HepG2 (cell line): Measurements from ENCODE around the gene SLC34A3. TPM values are rescaled to one million over a fixed set of nuclear protein-coding genes. Genes with fewer than 3 reads are reported as not detected.

Source experiments
- ATAC-seq: fragments of 200-7000 bp; cut with Tn5 transposase; 3 replicates; pipeline ENCODE4 v1.9.1; 2020; ENCODE audit warnings: mild to moderate bottlenecking, moderate library complexity
- BruUV-seq: library from RNA; stranded (reverse); fragments of 400-500 nt; replicated peaks from 2 replicates; lab custom pipeline; 2021; lab: Mats Ljungman, UMichigan
- CTCF ChIA-PET: fragments of 300-600 bp; formaldehyde crosslinking; extraction: SDS; loops from one replicate; lab custom pipeline; 2021; ENCODE audit warnings: low total read pairs, inconsistent platforms, low intra/inter-chr PET ratio; lab: Yijun Ruan, JAX
- POLR2A ChIA-PET: fragments of 350-600 bp; sonication (Branson Sonifier 250); formaldehyde crosslinking; loops from one replicate; lab custom pipeline; 2020; ENCODE audit warnings: antibody characterized with exemption, inconsistent platforms; lab: Yijun Ruan, JAX
- DNase-seq: peaks from one replicate; pipeline ENCODE4 v3.0.0-alpha.2; 2015; ENCODE audit warnings: low spot score
- FAIRE-seq: peaks from 3 replicates; lab custom pipeline; 2011; peaks lifted over from hg19 to GRCh38; lab: Jason Lieb, UNC
- H2AFZ ChIP-seq: one replicate; pipeline ENCODE4 v1.6.1; 2011; ENCODE audit warnings: low read length, inconsistent platforms
- H3K27ac ChIP-seq: fragments of 300-600 bp; 3 replicates; pipeline ENCODE4 v1.8.0; 2011; ENCODE audit warnings: mixed run types, mild to moderate bottlenecking, mixed read lengths, low read length, inconsistent platforms; ENCODE audit not compliant: insufficient read depth; ENCODE audit errors: extremely low read length
- H3K27me3 ChIP-seq, 2 experiments: fragments of 200-600 bp in 1 of 2; 2 replicates in 1 of 2; 3 replicates in 1 of 2; pipeline versions ENCODE4 v1.6.0 to v1.8.0; 2011; ENCODE audit warnings: low read length in 2 of 2, mild to moderate bottlenecking in 2 of 2, moderate library complexity in 2 of 2, inconsistent platforms in 1 of 2; ENCODE audit not compliant: insufficient read depth in 2 of 2, control insufficient read depth in 1 of 2
- H3K36me3 ChIP-seq, 2 experiments: fragments of 200-600 bp in 1 of 2; replicated peaks in 1 of 2; 2 replicates in 1 of 2; 3 replicates in 1 of 2; pipeline versions ENCODE4 v1.5.1 to v1.8.0; 2011; ENCODE audit warnings: low read length in 2 of 2, inconsistent platforms in 1 of 2; ENCODE audit not compliant: insufficient read depth in 2 of 2, control insufficient read depth in 1 of 2
- H3K4me1 ChIP-seq: 2 replicates; pipeline ENCODE4 v1.5.1; 2012; ENCODE audit warnings: low read length, inconsistent platforms; ENCODE audit not compliant: insufficient read depth
- H3K4me2 ChIP-seq: 2 replicates; pipeline ENCODE4 v1.6.0; 2011; ENCODE audit warnings: low read depth, low read length, inconsistent platforms
- H3K4me3 ChIP-seq, 3 experiments: fragments of 200-600 bp in 1 of 3; sonication (generic), shearing (Covaris generic) in 1 of 3; replicated peaks in 1 of 3; 2 replicates each; pipeline ENCODE4 v1.5.1; 2011 to 2016; ENCODE audit warnings: low read length in 3 of 3, inconsistent platforms in 2 of 3, low read depth in 2 of 3, mild to moderate bottlenecking in 2 of 3, control low read depth in 1 of 3, mixed read lengths in 1 of 3; ENCODE audit not compliant: insufficient read depth in 1 of 3
- H3K79me2 ChIP-seq: one replicate; pipeline ENCODE4 v1.6.1; 2011; ENCODE audit warnings: low read length, inconsistent platforms; ENCODE audit not compliant: insufficient read depth
- H3K9ac ChIP-seq: 2 replicates; pipeline ENCODE4 v1.6.0; 2011; ENCODE audit warnings: mild to moderate bottlenecking, low read depth, low read length, inconsistent platforms; ENCODE audit not compliant: insufficient read depth
- H3K9me3 ChIP-seq: 2 replicates; pipeline ENCODE4 v1.5.1; 2012; ENCODE audit warnings: mild to moderate bottlenecking, low read length
- H4K20me1 ChIP-seq: 2 replicates; pipeline ENCODE4 v1.6.0; 2011; ENCODE audit warnings: inconsistent platforms, mild to moderate bottlenecking, low read length, moderate library complexity; ENCODE audit not compliant: insufficient read depth
- AKAP8 ChIP-seq: sonication (generic); formaldehyde crosslinking; IDR thresholded peaks from 2 replicates; pipeline ENCODE4 v1.5.1; 2020; ENCODE audit warnings: mild to moderate bottlenecking, missing genetic modification reagents
- CTCF ChIP-seq: sonication (generic); formaldehyde crosslinking; IDR thresholded peaks from 2 replicates; pipeline ENCODE4 v1.5.0; 2020; ENCODE audit warnings: mild to moderate bottlenecking, missing genetic modification reagents, moderate library complexity
- KLF11 ChIP-seq: IDR thresholded peaks from 2 replicates; pipeline ENCODE4 v1.6.1; 2016; ENCODE audit warnings: missing compliant biosample characterization
- NONO ChIP-seq, 2 experiments: fragments of 450-650 bp in 1 of 2; sonication (generic) in 1 of 2; formaldehyde crosslinking in 1 of 2; IDR thresholded peaks in 1 of 2; conservative IDR thresholded peaks in 1 of 2; 2 replicates each; pipeline versions ENCODE4 v1.6.1 to v1.8.0; 2017 to 2022; ENCODE audit warnings: mild to moderate bottlenecking in 1 of 2, missing genetic modification reagents in 1 of 2, moderate library complexity in 1 of 2
- STAG1 ChIP-seq: sonication (generic); formaldehyde crosslinking; IDR thresholded peaks from 2 replicates; pipeline ENCODE4 v1.4.0; 2020; ENCODE audit warnings: missing genetic modification reagents
- ZBTB7B ChIP-seq: sonication (generic); formaldehyde crosslinking; IDR thresholded peaks from 2 replicates; pipeline ENCODE4 v1.4.0; 2020; ENCODE audit warnings: missing genetic modification reagents
- ZNF670 ChIP-seq: sonication (generic); formaldehyde crosslinking; IDR thresholded peaks from 2 replicates; pipeline ENCODE4 v1.8.0; 2022; ENCODE audit warnings: mild to moderate bottlenecking, missing genetic modification reagents, borderline replicate concordance
- WGBS: methylation state at CpG from one replicate; pipeline ENCODE4 v1.1.6; 2017; ENCODE audit warnings: low lambda C conversion rate; 5-methylcytosine and 5-hydroxymethylcytosine counted together
- in situ Hi-C: cut with HindIII; loops from 2 replicates; pipeline ENCODE4 v1.10.0; 2017; ENCODE audit warnings: low pct_unique_long_range_greater_than_20kb; ENCODE audit not compliant: extremely low pct_ligation_motif_present
- intact Hi-C: fragments of 100-400 bp; cut with micrococcal nuclease; formaldehyde crosslinking; loops from one replicate; pipeline ENCODE4 v1.10.0; 2022; ENCODE audit not compliant: unreplicated experiment
- polyA plus RNA-seq, 8 experiments: library from polyadenylated mRNA; depleted of rRNA in 3 of 8; stranded (reverse) in 7 of 8; unstranded in 1 of 8; fragments of >200 nt; fragmentation: Illumina TruSeq in 4 of 8; extraction: Trizol in 4 of 8; gene quantifications; 2 replicates each; pipeline versions ENCODE4 v1.2.1 to v1.2.3, GENCODE V29; 2011 to 2016; ENCODE audit warnings: low read depth in 4 of 8, missing spikeins in 1 of 8, mixed read lengths in 1 of 8; ENCODE audit not compliant: insufficient read depth in 1 of 8
- total RNA-seq, 5 experiments: library from RNA; depleted of rRNA; stranded (reverse); fragments of >200 nt; fragmentation: Illumina TruSeq; extraction: Trizol; gene quantifications; 2 replicates each; pipeline ENCODE4 v1.2.3, GENCODE V29; 2016; ENCODE audit warnings: low read depth in 1 of 5

Gene SLC34A3
- total and polyA plus RNA-seq, 2 of the 13 experiments (the other 11 are each of a cell fraction or from before 2014, with no cell fraction given), result 0.07 to 1.0 TPM

GRCh38 chr9:137190315-137190856, 40.3 kb upstream of the SLC34A3 start:
- no peak for DNase-seq
- BruUV-seq, result no TSS peak
- peak overlapping the region; percentile 94; the same call in 1 of the 2 replicates for H3K4me2 ChIP-seq
- ChIA-PET POLR2A (interaction anchor here (0.6 to 3.8 kb wide), 9 partner anchors 8 to 50 kb away, joined by 3 to 52 read pairs (median 11); partner anchors contain the start of genes RNF208, TPRN and TUBB4B), CTCF (interaction anchor here (0.9 to 2.6 kb wide), 3 partner anchors 37 to 45 kb away, joined by 3 to 19 read pairs (median 16); partner anchors contain the start of gene RNF224)
- intact Hi-C loops, result no loop called here
- H4K20me1 ChIP-seq, result no peaks in the 10 kb centered on the region
- H3K9me3 ChIP-seq, result no peaks in the 10 kb centered on the region
- in situ Hi-C loops, result no loop called here
- no peak for FAIRE-seq
- H3K27ac ChIP-seq, result no peak overlapping the region
- no peak overlapping the region for H3K4me3 ChIP-seq
- WGBS, result 92% methylated on average over 4 of the region's 9 CpGs
- peak; percentile 33 for ATAC-seq
- H3K9ac ChIP-seq, result no peak overlapping the region
- no peaks in the 10 kb centered on the region for H3K27me3 ChIP-seq
- H3K4me1 ChIP-seq, result peaks cover 38% of the 10 kb centered on the region
- H2AFZ ChIP-seq, result no peak overlapping the region
- TF ChIP-seq AKAP8 (CRISPR knock-in tag), result 0 out of 2 replicates have a peak, but pooled peaks have one; percentile 69
- TF ChIP-seq STAG1 (CRISPR knock-in tag), result peak; percentile 34
- peak; percentile 34 for TF ChIP-seq CTCF
- no peak for TF ChIP-seq ZNF670
- H3K36me3 ChIP-seq, result peaks cover 13 to 20% of the 10 kb centered on the region in 2 experiments; a peak in 3 of 5 replicates
- peaks cover 37% of the 10 kb centered on the region for H3K79me2 ChIP-seq

GRCh38 chr9:137191245-137191644, 39.5 kb upstream of the SLC34A3 start:
- ATAC-seq, result no peak
- Histone ChIP-seq H3K4me1 (peaks cover 47% of the 10 kb centered on the region), H3K4me3 (no peak overlapping the region), H2AFZ (no peak overlapping the region), H3K79me2 (peaks cover 45% of the 10 kb centered on the region), H4K20me1 (no peaks in the 10 kb centered on the region), H3K27me3 (no peaks in the 10 kb centered on the region), H3K4me2 (no peak overlapping the region), H3K27ac (no peak overlapping the region), H3K9me3 (no peaks in the 10 kb centered on the region), H3K36me3 (peaks cover 9 to 14% of the 10 kb centered on the region in 2 experiments; a peak in 3 of 5 replicates), H3K9ac (no peak overlapping the region)
- no TSS peak for BruUV-seq
- intact Hi-C loops, result no loop called here
- POLR2A ChIA-PET, result interaction anchor here (3.2 to 3.8 kb wide), 3 partner anchors 7 to 32 kb away, joined by 38 to 52 read pairs (median 47); partner anchors contain the start of genes RNF208 and TPRN
- in situ Hi-C loops, result no loop called here
- CTCF ChIA-PET, result interaction anchor here (0.9 kb wide), 1 partner anchor 36 kb away, joined by 3 read pairs; the partner anchor contains the start of gene RNF224
- 100% methylated on average over 1 of the region's 3 CpGs for WGBS
- no peak for FAIRE-seq
- TF ChIP-seq NONO (IDR thresholded peaks at IDR 0.05) (no peak), NONO (CRISPR knock-in tag; conservative IDR thresholded peaks at IDR 0.05) (0 out of 2 replicates have a peak, but pooled peaks have one; percentile 19), ZBTB7B (CRISPR knock-in tag) (no peak), KLF11 (CRISPR knock-in tag) (no peak)
- DNase-seq, result no peak
